KBM-7 (cell line): ENCODE results near the gene POLR1G.

ENCODE experiments used
- DNase-seq: peaks from one replicate; pipeline ENCODE4 v3.0.0-alpha.2; 2015
- in situ Hi-C: fragments of 300-500 bp; cut with MboI; formaldehyde crosslinking; loops from 2 replicates; pipeline ENCODE4 v1.14.3; 2020; ENCODE audit warnings: low sequenced_read_pairs, low pct_unique_long_range_greater_than_20kb, mixed read lengths

The POLR1G gene

DNA sequence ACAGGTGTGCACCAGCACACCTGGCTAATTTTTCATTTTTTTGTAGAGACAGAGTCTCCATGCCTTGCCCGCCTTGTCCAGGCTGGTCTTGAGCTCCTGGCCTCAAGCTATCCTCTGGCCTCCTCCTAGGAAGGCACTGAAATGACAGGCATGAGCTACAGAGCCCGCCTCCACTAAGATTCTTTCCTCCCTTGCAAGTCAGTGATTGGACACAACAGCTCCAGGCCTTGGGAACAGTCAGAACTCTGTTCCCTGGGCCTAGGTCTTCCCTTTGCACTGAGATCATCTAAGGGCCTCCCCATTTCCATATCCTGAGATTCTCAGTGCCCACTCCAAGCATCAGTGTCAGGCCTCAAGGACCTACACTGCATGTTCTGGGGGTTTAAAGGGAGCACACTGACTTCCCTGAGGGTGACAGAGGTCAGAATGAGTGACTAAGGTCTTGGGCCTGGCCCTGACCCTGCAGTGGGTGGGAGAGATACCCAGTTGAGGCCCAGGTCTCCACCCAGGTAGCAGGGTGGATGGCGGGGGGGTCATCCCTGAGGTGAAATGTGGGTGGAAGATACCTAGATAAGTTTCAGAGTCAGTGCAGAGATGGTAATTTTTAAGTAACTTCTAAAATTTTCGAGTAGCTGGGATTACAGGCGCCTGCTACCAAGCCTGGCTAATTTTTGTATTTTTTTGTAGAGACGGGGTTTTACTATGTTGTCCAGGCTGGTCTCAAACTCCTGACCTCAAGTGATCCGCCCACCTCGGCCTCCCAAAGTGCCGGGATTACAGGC is 34.6 kb downstream of the POLR1G start:
- no peak for DNase-seq
- in situ Hi-C loops = no loop called here

DNA sequence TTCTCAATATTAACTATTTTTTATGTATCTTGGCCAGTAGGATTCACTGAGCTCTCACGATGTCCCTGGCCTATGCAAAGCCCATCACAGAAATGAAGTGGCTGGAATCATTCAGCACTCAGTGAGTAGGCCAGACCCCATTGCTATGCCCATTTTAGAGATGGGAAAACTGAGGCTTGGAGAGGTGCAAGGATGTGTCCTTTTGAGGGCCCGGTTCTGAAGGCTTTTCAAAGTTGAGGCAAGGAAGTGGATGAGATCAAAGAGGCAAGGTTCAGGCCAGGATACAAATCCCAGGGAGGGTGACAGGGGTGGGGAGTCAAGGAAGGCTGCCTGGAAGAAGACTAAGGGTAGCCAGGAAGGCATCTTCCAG is 35.9 kb downstream of the POLR1G start:
- in situ Hi-C loops = no loop called here
- DNase-seq = no peak

DNA sequence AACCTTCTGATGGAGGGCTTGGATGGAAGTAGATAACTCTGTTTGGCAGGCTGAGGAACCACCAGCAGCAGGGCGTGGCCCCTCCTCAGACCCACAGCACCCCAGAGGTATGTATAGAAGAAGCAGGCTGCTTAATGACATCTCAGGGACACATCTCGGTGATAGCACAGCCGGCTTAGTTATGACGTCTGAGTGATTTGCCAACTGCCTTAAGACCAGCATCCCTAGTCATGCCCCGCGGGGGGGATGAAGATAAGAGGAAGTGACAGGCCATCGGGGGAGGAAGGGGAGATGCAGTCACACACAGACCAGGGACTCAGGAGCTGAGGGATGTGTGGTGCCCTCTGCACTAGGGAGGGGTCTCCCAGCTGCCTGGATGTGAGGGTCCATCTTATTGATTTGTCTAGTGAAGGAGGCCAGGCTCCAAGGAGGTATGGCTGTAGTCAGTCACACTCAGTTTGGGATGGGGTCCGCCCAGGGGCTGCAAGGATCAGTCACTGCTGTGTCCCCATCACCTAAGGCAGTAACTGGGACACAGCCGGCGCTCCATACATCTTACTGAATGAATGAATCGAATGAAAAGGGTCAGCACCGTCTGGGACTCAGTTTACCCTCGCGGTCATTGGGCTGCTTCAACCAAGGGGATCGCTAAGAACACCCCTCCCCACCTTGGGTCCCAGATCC is 36.5 kb downstream of the POLR1G start:
- DNase-seq = peak; percentile 91
- in situ Hi-C loops = no loop called here

DNA sequence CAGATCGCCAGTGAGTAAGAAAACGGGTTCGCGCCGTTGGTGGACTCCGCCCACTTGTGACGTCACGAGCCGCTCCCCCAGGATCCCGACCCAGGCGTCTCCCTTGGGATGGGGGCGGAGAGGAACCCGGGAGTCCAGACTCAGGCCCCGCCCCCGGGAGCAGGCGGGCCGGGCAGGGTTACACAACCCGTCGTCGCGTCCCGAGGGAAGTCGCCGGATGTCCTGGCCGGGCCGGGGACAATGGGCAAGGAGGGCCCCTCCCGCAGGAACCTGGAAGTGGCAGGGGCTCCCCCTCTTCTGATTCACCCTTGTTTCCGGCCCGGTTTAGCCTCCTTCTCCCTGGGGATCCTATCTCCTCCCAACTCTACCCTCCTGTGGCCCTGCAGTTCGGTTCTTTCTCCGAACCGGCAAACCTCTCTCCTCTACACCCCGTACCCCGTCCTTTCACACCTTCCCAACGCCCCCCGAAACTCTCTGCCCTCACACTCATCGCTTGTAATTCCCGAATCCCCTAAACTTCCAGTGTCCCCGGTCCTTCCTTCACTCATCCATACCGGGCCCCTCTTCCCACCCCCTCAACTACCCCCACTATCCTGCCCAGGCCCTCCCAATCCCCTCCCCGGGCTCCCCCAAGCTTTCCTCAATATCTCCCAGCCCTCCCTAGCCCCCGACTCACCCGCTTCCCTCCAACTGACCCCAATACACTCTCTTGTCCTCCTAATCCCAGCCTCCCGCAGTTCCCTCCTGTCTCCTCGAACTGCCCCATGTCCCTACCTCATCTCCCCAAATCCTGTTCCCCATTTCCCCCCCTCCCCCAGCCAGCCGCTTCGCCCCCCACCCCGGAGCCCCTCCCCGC is 37.2 kb downstream of the POLR1G start:
- in situ Hi-C loops = no loop called here
- DNase-seq = peak; percentile 60

DNA sequence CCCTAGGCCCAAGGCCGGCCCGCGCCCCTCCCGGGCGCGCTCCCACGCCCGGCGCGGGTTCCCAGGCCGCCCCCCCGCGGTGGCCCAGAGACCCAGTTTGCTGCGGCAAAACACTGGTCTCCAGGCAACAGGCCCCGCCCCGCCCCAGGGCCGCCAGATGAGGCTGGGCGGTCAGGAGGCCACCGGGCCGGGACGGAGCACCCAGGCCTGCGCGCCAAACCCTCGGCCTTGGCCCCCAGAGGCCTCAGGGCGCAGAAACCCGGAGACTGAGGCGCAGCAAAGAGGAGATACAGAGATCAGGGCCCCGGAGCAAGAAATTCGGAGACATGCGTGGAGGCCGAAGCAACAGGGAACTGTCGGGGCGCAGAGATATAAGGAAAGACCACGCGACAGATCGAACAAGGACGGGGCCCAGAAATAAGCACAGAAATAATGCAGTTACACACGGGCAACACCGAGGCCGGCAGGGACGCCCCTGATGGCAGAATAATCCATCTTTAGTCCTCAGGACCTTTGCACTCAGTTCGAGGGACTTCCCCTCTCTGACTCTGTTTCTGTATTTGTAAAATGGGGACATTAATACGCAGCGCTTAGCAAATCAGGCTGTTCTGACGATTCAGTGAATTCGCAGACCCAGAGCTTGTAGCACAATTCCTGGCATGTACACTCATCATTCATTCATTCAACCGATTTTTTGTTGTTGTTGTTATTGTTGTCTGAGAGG is 38.0 kb downstream of the POLR1G start:
- in situ Hi-C loops = no loop called here

DNA sequence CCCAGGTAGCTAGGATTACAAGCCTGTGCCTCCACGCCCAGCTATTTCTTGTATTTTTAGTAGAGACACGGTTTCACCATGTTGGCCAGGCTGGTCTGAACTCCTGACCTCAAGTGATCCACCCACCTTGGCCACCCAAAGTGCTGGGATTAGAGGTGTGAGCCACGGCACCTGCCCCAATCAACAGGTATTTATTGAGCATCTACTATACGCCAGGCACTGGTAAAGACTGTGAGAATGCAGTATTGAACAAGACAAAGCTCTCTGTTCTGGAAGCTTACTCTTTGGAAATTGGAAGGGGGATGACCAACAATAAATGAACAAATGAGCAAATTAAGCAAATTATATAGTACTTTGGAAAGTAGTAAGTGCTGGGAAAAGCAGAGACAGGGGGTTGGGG is 38.7 kb downstream of the POLR1G start:
- in situ Hi-C loops = no loop called here
- DNase-seq = no peak

More for the DNA sequence above, 38.0 kb downstream of the POLR1G start:
- peak; percentile 62 for DNase-seq

DNA sequence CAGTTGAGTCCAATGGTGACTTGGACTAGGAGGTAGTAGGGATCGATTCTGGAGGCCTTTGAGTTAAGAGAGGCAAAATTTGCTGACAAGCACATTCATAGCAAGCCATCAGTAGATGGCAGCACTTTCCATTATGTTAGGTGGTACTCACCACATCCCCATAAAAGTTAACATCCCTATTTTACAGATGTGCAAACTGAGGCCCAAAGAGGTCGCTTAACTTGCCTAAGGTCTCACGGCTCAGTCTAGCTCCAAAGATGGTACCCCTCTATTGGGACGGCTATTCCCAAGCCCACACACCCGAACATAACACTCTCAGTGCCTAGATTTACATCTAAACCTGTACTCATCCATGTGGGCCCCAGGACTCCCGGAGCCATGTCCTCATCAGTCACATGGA is 39.9 kb downstream of the POLR1G start:
- peak; percentile 51 for DNase-seq
- in situ Hi-C loops = no loop called here

DNA sequence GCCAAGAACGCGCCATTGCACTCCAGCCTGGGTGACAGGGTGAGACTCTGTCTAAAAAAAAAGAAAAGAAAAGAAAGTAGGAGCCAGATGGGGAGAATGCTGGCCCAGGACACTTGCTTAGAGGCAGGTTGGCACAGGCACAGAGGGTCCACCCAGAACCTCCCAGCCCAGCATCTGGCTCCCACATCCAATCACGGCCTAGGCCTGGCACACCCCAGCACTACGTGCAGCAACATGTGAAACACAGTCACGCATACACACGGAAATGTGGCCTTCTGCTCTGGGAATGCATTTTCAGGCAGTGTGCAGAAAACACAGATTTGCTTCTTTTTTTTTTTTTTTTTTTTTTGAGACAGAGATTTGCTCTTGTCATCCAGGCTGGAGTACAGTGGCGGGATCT is 40.5 kb downstream of the POLR1G start:
- no peak for DNase-seq
- in situ Hi-C loops = no loop called here

DNA sequence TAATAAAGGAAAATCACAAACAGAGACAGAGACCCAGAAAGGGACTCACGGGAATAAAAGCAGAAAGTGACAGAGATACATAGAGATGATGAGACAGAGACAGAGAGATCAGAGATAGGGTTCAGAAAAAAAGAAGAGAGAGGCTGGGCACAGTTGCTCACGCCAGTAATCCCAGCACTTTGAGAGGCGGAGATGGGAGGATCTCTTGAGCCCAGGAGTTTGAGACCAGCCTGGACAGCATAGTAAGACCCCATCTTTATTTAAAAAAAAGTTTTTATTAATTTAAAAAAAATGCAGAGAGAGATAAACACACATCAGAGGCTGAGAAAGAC is 41.9 kb downstream of the POLR1G start:
- in situ Hi-C loops = no loop called here
- DNase-seq = no peak

DNA sequence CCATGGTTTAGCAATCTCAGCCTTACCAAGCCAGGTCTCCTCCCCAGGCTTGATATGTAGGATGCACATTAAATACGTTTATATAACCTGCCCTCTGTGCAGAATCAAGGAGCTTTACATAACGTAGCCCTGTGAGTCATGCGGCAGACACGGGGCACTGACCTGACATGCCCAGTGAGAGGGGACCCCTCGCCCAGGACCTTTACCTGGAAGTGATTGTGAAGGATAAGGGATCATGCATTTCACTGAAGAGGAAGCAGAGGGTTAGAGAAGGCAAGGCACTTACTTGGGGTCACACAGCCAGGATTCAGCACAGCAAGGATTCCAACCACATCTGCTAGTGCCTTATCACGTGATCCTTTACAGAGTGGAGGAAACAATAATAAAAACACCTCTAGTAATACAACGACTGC is 42.4 kb downstream of the POLR1G start:
- no peak for DNase-seq
- in situ Hi-C loops = no loop called here

DNA sequence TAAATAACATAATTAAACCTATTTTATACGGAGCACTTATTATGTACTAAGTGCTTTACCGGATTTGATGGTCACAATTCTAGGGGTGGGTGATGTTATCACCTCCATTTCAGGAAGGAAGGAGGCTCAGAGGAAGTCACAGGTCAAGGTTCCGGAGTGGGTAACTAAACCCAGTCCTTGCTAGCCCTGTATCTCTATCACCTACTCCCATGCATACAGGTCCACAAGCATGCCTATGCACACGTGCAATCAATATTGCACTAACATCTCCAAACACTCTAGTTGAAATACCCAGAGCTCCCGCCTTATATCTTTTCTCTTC is 43.5 kb downstream of the POLR1G start:
- in situ Hi-C loops = no loop called here
- no peak for DNase-seq

DNA sequence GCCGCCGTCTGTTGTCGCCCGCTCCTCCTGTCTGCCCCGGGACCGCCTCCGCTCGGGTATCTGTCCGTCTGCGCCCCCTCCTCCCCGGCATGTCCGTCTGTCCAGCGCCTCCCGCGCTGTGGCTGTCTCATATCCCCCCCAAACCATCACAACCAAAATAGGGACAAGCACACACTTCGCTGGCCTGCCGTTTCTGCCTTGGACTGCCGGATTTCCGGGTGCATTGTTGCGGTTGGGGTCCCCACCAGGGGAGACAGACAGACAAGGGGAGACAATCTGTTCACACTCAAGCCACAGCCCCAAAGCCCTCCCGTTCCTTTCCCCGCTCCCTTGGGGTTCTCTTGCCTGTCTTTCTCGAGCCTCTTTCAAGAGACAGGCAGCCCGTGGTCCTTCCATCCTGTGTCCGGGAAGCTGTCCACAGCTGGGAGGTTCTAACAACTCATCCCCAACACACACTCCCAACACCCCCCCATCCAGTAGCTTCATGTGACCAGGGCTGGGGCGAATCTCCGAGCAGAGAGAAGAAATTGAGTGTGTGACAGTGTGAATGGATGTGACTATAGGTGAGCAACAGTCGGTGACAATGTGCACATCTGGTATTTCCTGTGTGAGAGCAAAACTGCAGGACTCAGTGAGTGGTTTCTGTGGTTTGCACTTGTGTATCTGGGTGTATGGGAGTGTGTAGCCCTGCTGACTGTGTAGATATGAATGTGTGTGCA is 44.8 kb downstream of the POLR1G start:
- in situ Hi-C loops = no loop called here
- DNase-seq = peak; percentile 46

DNA sequence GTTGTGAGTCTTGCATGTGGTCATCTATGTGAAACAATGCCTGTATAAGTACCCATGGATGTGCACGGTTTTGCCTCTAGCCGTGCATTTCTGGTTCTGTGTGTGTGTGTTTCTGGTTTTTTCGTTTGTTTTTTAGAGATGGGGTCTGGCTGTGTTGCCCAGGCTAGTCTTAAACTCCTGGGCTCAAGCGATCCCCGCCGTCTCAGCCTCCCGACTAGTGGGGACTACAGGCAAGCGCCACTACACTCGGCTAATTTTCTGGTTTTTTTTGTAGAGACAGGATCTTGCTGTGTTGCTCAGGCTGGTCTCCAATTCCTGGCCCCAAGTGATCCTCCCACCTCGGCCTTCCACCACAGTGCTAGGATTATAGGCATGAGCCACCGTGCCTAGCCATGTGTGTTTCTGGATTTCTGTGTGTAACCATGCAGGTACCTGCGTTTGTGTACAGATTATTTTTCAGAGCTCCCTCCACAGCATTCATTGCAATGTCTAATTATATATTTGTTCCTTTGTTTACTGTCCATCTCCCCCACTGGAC is 45.5 kb downstream of the POLR1G start:
- in situ Hi-C loops = no loop called here
- DNase-seq = no peak

DNA sequence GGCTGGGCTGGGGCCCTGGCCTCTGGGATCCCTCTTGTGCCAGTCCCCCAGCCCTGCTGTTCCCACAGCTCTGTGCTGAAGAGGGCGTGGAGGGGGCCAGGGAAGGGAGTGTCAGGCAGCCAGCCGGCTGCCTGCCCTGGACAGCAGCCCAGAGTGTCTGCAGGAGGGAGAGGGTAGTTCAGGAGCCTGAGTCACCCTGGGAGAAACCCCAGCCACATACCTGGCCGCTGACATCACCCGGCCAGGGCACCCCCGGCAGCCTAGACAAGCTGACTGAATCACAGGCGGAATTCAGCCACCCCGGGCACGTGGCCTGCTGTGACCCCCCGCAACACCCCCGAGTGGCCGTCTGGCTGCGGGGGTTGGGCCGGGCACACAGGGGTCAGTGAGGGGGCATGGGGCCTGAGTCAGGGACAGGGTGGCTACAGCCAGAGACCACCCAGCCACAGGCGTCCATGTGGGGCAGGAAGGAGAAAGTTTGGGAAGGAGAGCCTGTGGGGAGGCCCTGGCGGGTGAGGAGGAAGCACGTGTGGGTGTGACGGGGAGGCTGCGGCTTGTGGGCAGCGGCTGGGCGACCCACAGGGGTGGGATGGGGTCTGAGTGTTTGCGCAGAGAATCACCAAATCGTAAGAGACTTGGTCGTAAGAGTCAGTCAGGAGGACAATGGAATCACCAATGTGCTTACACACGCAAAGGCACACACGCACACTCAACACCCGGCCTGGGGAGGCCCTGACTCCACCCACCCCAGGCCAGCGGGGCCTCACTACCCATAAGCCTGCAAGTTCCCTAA is 49.5 kb downstream of the POLR1G start:
- peak; percentile 91 for DNase-seq
- in situ Hi-C loops = no loop called here

DNA sequence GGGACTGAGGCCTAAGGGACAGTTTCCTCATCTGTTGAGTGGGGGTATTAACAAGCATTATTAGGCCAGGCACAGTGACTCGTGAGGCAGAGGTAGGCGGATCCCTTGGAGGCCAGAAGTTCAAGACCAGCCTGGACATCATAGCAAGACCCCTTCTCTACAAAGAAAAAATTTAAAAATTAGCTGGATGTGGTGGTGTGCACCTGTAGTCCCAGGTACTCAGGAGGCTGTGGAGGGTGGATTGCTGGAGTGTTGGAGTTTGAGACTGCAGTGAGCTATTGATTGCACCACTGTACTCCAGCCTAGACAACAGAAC is 50.0 kb downstream of the POLR1G start:
- no peak for DNase-seq
- in situ Hi-C loops = no loop called here

DNA sequence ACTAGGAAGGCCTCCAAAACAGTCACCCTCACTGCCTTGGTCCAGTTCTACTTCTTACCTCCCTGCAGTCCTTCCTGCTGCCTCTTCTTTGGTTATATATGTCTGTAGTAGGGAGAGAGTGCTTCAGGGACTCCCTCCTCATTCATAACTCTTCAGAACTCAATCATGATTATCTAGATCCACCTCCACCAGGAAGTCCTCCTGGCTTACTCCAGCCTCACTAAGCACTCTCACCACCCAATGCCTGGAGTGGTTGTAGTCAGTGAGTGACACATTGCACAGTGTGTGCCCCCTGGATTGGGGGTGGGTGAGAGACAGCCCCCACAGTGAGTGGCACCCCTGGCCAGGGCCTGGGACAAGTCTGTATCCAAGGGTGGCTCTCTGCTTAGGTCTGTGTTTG is 51.3 kb downstream of the POLR1G start:
- in situ Hi-C loops = no loop called here
- DNase-seq = no peak
